GM15510 (cell line): ENCODE measurements around the gene LMBR1.

Experiments
- POLR2A ChIP-seq: IDR thresholded peaks from 3 replicates; pipeline ENCODE4 v1.6.1; 2011; ENCODE audit warnings: borderline replicate concordance; ENCODE audit not compliant: insufficient read length; ENCODE audit errors: extremely low read depth

LMBR1 gene

GRCh38 chr7:156753630-156754029 is 139.4 kb downstream of the LMBR1 start:
- TF ChIP-seq POLR2A = no peak

GRCh38 chr7:156753229-156753560 is 139.8 kb downstream of the LMBR1 start:
- TF ChIP-seq POLR2A = no peak

- no peak for TF ChIP-seq POLR2A
Observed at GRCh38 chr7:156752367-156753228, 140.4 kb downstream of the LMBR1 start.

- no peak for TF ChIP-seq POLR2A
Observed at GRCh38 chr7:156751319-156751718, 141.7 kb downstream of the LMBR1 start.

DNA sequence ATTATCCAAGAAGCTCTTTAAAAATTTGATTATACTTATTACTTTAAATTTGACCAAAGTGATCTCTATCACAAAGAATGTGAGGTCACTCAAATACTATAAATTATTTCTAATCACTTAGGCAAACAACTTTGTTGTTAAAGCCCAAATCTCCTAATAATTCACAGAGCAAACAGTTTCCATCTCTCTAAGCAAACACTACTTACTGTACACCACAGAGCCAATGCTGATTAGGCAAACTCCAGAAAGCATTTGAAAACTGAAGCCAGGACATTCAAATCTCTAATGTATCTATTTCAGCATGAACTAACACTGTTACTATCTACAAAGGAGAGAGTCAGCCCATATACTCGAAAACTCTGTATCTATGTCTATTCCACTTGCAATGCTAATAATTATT is 145.3 kb downstream of the LMBR1 start:
- no peak for TF ChIP-seq POLR2A

DNA sequence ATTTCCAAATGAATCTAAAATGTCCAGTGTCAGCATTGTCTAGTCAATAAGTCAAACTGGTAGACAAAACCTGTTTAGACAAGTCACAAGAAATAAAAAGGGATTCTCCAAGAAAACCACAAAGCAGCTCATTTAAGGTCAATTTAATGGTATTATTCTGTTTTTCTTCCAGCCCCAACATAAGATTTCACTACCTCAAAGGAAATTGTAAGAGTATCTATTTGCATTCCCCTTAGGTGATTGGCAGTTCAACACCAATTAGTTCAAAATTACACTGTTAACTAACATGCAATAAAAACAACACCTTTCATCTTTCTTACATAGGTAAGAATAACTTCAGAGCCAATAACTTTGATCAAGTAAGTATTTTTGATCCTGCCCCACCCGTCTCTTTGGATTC is 146.1 kb downstream of the LMBR1 start:
- no peak for TF ChIP-seq POLR2A

DNA sequence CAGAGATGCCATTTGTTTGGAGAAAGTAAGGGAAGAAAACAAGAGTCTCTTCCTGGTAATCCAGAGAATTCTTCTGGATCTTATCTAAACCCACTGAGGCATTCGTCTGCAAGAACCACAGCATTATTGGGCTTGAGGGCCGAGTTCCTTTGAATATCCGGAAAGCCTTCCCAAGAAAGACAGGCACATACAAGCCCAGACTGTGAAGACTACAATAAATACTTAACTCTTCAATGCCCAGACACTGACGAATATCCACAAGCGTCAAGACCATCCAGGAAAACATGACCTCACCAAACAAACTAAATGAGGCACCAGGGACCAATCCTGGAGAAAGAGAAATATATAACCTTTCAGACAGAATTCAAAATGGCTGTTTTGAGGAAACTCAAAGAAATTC is 153.4 kb downstream of the LMBR1 start:
- TF ChIP-seq POLR2A = no peak

- TF ChIP-seq POLR2A = no peak
Observed at GRCh38 chr7:156735851-156736250, 157.1 kb downstream of the LMBR1 start.

- no peak for TF ChIP-seq POLR2A
Observed at GRCh38 chr7:156733638-156734037, 159.3 kb downstream of the LMBR1 start.

DNA sequence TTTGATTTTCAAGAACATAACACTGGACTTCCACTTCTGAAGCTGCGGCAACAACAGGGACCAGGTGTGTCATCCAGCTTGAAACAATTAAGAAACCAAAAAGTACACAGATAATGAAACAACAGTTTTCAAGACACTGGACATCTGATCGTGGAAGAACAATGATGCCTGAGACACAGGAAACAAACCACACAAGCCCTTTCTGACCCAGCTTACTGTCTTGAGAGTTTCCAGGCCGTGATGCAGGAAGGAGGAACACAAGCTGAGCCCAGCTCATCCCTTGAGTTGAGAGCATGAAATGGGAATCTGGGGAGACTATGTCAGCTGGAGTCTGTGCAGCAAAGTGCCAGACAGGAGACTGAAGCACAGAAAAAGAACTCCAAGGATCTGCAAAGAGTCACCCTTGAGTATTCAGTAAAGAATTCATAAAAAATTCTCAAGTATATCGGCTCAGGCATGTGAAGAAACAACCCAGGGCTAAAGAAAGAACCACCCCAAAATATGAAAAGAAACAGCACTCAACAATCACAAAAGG is 160.8 kb downstream of the LMBR1 start:
- no peak for TF ChIP-seq POLR2A

GRCh38 chr7:156731651-156732050 is 161.3 kb downstream of the LMBR1 start:
- no peak for TF ChIP-seq POLR2A

- TF ChIP-seq POLR2A = no peak
Observed at GRCh38 chr7:156725936-156726335, 167.0 kb downstream of the LMBR1 start.

DNA sequence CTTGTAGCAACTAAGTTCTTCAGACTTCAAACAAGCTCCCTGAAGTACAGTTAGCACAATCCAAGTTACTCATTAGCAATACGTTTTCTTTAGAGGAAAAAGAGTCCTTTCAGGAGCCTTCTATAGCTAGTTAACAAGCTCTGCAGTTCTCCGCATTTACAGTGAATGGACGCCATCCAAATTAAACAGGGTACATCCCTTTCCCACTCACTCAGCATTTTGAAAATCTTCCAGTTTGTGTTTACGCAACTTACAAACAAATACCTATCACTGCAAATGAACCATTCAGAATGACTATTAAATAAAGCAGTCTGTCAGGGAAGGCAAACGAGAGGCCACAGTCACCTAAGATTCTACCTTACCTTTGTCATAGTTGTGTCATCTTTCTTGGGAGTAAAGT is 167.9 kb downstream of the LMBR1 start:
- no peak for TF ChIP-seq POLR2A

DNA sequence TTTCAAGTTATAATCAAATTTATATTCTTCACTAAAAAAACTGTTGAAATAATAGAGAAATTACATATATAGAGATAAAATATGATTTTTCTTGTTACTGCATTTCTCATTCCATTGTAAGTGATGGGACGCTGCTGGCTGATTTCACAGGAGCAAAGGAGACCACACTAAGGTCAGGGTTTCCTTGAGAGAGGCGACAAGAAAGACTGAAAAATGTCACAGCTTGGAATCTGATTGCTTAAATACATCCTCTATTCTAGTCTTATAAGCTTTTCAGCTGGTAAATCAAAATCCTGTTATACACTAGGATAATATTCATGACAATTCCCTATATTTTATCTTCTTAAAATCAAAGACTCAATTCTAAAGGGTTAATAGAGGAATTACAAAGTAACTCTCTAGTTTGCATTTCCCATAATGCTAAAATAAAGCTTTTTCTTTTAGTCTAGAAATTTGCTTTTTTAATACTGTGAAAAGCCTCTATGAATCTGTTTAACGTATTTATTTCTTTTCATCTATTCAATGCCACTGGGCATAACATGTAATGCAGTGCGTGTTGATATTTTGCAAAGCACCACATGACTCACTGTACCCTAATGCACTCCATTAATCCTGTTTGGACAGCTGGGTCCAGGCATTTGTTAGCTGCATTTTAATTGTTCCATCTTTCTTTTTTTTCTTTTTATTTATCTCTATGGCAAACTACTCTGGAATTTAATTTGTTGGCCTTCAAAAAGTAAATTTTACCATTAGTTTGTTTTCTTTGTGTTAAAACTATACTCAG is 170.7 kb downstream of the LMBR1 start:
- no peak for TF ChIP-seq POLR2A

GRCh38 chr7:156703773-156704482 is 189.1 kb downstream of the LMBR1 start:
- TF ChIP-seq POLR2A = no peak
